GM23338 (cell line): Measurements from ENCODE around the gene SCFD2. TPM values are rescaled to one million over a fixed set of nuclear protein-coding genes. Genes with fewer than 3 reads are reported as not detected.

Source experiments
- ATAC-seq: fragments of 200-7000 bp; cut with Tn5 transposase; 3 replicates; pipeline ENCODE4 v1.9.1; 2020
- DNase-seq: peaks from one replicate; pipeline ENCODE4 v3.0.0-alpha.2; 2015; ENCODE audit warnings: low spot score
- H2AFZ ChIP-seq: fragments of 200-600 bp; sonication (generic); 2 replicates; pipeline ENCODE4 v1.8.0; 2016; ENCODE audit warnings: antibody characterized with exemption, mild to moderate bottlenecking, moderate library complexity
- H3F3A ChIP-seq: fragments of 200-600 bp; sonication (generic); replicated peaks from 2 replicates; pipeline ENCODE4 v1.8.0; 2017; ENCODE audit warnings: antibody characterized with exemption, mixed run types, low read depth
- H3K27ac ChIP-seq: fragments of 200-600 bp; sonication (generic); 2 replicates; pipeline ENCODE4 v1.6.1; 2016; ENCODE audit warnings: low read depth
- H3K27me3 ChIP-seq: fragments of 200-600 bp; sonication (generic); 2 replicates; pipeline ENCODE4 v1.8.0; 2016; ENCODE audit warnings: mild to moderate bottlenecking, mixed run types, moderate library complexity; ENCODE audit not compliant: insufficient read depth
- H3K36me3 ChIP-seq: fragments of 200-600 bp; sonication (generic); 2 replicates; pipeline ENCODE4 v1.8.0; 2016; ENCODE audit warnings: mild to moderate bottlenecking; ENCODE audit not compliant: insufficient read depth
- H3K4me1 ChIP-seq: fragments of 200-600 bp; sonication (generic); 2 replicates; pipeline ENCODE4 v1.8.0; 2016; ENCODE audit warnings: mild to moderate bottlenecking, moderate library complexity; ENCODE audit not compliant: insufficient read depth
- H3K4me2 ChIP-seq: fragments of 200-600 bp; sonication (generic); 2 replicates; pipeline ENCODE4 v1.7.1; 2017; ENCODE audit warnings: mixed run types
- H3K4me3 ChIP-seq: fragments of 200-600 bp; sonication (generic); 2 replicates; pipeline ENCODE4 v1.6.1; 2016; ENCODE audit warnings: mixed run types
- H3K79me2 ChIP-seq: fragments of 200-600 bp; sonication (generic); replicated peaks from 2 replicates; pipeline ENCODE4 v1.8.0; 2017; ENCODE audit warnings: mild to moderate bottlenecking; ENCODE audit not compliant: insufficient read depth
- H3K9me2 ChIP-seq: fragments of 200-600 bp; sonication (generic); 2 replicates; pipeline ENCODE4 v1.8.0; 2017; ENCODE audit not compliant: insufficient read depth
- H4K20me1 ChIP-seq: fragments of 200-600 bp; sonication (generic); replicated peaks from 2 replicates; pipeline ENCODE4 v1.8.0; 2017; ENCODE audit warnings: mild to moderate bottlenecking; ENCODE audit not compliant: insufficient read depth
- H3K27ac Mint-ChIP-seq: 2 replicates; pipeline ENCODE4 v1.8.0; 2020; ENCODE audit warnings: inconsistent platforms, mild to moderate bottlenecking, moderate library complexity, mixed read lengths
- H3K27me3 Mint-ChIP-seq: 3 replicates; pipeline ENCODE4 v1.8.0; 2022; ENCODE audit warnings: low read depth, mild to moderate bottlenecking, moderate library complexity, mixed read lengths, inconsistent platforms; ENCODE audit not compliant: insufficient read depth, poor library complexity
- H3K36me3 Mint-ChIP-seq: 3 replicates; pipeline ENCODE4 v1.8.0; 2021; ENCODE audit warnings: low read depth, mild to moderate bottlenecking, inconsistent platforms, moderate library complexity, mixed read lengths
- H3K4me1 Mint-ChIP-seq: 3 replicates; pipeline ENCODE4 v1.8.0; 2020; ENCODE audit warnings: mild to moderate bottlenecking, inconsistent platforms, mixed read lengths
- H3K4me3 Mint-ChIP-seq: 3 replicates; pipeline ENCODE4 v1.8.0; 2021; ENCODE audit warnings: moderate library complexity, mild to moderate bottlenecking, inconsistent platforms, mixed read lengths
- H3K9me3 Mint-ChIP-seq: 3 replicates; pipeline ENCODE4 v1.8.0; 2020; ENCODE audit warnings: moderate library complexity, mild to moderate bottlenecking, inconsistent platforms, mixed read lengths
- EZH2 ChIP-seq: fragments of 200-600 bp; sonication (generic); IDR thresholded peaks from one replicate; pipeline ENCODE4 v1.8.0; 2017; ENCODE audit warnings: antibody characterized with exemption, mild to moderate bottlenecking, low read depth; ENCODE audit not compliant: unreplicated experiment
- EZH2phosphoT487 ChIP-seq: fragments of 200-600 bp; sonication (generic); IDR thresholded peaks from one replicate; pipeline ENCODE4 v1.8.1; 2018; ENCODE audit warnings: antibody characterized with exemption; ENCODE audit not compliant: unreplicated experiment
- JUNB ChIP-seq: IDR thresholded peaks from one replicate; pipeline ENCODE4 v1.6.1; 2016; ENCODE audit warnings: antibody characterized with exemption; ENCODE audit not compliant: unreplicated experiment
- NANOG ChIP-seq: IDR thresholded peaks from 2 replicates; pipeline ENCODE4 v1.6.1; 2016; ENCODE audit warnings: antibody characterized with exemption, borderline replicate concordance
- POLR2AphosphoS5 ChIP-seq: IDR thresholded peaks from 2 replicates; pipeline ENCODE4 v1.6.1; 2016; ENCODE audit warnings: antibody characterized with exemption, low read depth
- STAT1 ChIP-seq: IDR thresholded peaks from one replicate; pipeline ENCODE4 v1.6.1; 2016; ENCODE audit warnings: antibody characterized with exemption; ENCODE audit not compliant: unreplicated experiment
- ZNF114 ChIP-seq: fragments of 250-450 bp; sonication (Bioruptor Pico); IDR thresholded peaks from 2 replicates; pipeline ENCODE4 v1.5.0; 2020; ENCODE audit warnings: mild to moderate bottlenecking, moderate library complexity
- polyA plus RNA-seq: library from polyadenylated mRNA; unstranded; fragments of >200 nt; fragmentation: Nextera tagmentation; extraction: Ambion mirVana; gene quantifications from 2 replicates; pipeline ENCODE4 v1.2.1, GENCODE V29; 2016
- total RNA-seq: library from RNA; depleted of rRNA; stranded (reverse); fragments of >200 nt; shearing (Covaris generic); gene quantifications from 2 replicates; pipeline ENCODE4 v1.2.3, GENCODE V29; 2014
- TF ChIP-seq, protein P1 (sequence below): IDR thresholded peaks from 2 replicates; pipeline ENCODE4 v1.6.1; 2016; ENCODE audit warnings: antibody characterized with exemption
- TF ChIP-seq, protein P2 (sequence below): fragments of 250-450 bp; sonication (Bioruptor Pico); IDR thresholded peaks from 2 replicates; pipeline ENCODE4 v1.5.0; 2020; ENCODE audit warnings: mild to moderate bottlenecking, moderate library complexity
- TF ChIP-seq, protein P3 (sequence below): IDR thresholded peaks from one replicate; pipeline ENCODE4 v1.6.1; 2018; ENCODE audit warnings: antibody characterized with exemption; ENCODE audit not compliant: unreplicated experiment

SCFD2 gene
- total and polyA plus RNA-seq, 2 experiments from 2014 or later = 5.7 to 17.5 TPM

DNA sequence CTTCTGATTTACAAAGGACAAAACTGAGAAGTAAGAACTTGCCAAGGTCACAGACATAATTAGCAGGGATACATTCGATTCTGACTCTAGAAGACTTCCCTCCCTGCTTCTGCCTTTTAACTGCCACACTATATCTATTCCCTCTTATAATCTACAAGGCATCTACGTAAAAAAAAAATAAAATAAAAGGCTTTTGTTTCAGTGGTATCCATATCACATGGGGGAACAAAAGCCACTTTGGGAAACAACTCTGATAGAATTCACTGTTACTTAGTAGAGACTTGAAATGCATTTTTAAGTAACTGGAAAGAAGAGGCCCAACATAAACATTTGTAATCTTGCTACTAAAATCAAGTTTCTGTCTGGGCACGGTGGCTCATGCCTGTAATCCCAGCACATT is 247.2 kb downstream of the SCFD2 start (continued):
- no peak for TF ChIP-seq STAT1
- TF ChIP-seq, protein P1, sequence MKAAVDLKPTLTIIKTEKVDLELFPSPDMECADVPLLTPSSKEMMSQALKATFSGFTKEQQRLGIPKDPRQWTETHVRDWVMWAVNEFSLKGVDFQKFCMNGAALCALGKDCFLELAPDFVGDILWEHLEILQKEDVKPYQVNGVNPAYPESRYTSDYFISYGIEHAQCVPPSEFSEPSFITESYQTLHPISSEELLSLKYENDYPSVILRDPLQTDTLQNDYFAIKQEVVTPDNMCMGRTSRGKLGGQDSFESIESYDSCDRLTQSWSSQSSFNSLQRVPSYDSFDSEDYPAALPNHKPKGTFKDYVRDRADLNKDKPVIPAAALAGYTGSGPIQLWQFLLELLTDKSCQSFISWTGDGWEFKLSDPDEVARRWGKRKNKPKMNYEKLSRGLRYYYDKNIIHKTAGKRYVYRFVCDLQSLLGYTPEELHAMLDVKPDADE = no peak

DNA sequence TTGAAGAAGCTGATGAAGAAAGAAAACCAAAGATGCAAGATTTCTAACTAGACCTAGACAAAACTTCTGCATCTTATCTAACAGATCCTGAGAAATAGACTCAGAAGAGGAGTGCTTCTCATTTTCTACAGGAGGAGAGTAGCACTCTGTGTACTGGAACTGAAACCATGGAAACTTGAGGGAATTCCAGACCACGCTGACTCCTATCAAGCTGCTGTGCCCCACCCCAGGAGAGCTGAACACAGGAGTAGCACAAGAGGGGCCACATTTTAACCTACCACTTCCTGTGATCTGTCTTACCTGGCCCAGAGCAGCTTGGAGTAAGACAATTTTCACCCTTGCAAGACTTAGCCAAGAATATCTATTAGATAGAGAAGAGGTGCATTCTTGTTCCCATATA is 248.9 kb downstream of the SCFD2 start:
- H4K20me1 ChIP-seq = no peaks in the 10 kb centered on the region
- ATAC-seq (no peak), DNase-seq (no peak)
- no peak overlapping the region for H2AFZ ChIP-seq
- Mint-ChIP-seq H3K4me1 (peaks cover 6% of the 10 kb centered on the region; the same call in 1 of the 3 replicates), H3K27me3 (no peaks in the 10 kb centered on the region), H3K4me3 (no peak overlapping the region), H3K36me3 (no peaks in the 10 kb centered on the region), H3K9me3 (no peaks in the 10 kb centered on the region), H3K27ac (no peak overlapping the region)
- no peaks in the 10 kb centered on the region for H3K27me3 ChIP-seq
- no peaks in the 10 kb centered on the region for H3F3A ChIP-seq
- no peak overlapping the region for H3K27ac ChIP-seq
- no peaks in the 10 kb centered on the region for H3K4me1 ChIP-seq
- 0 out of 2 replicates have a peak, but pooled peaks cover 4% of the 10 kb centered on the region for H3K9me2 ChIP-seq
- H3K4me2 ChIP-seq = no peak overlapping the region
- H3K36me3 ChIP-seq = no peaks in the 10 kb centered on the region
- H3K79me2 ChIP-seq = no peaks in the 10 kb centered on the region
- no peak overlapping the region for H3K4me3 ChIP-seq
- TF ChIP-seq EZH2 (no peak), NANOG (no peak), EZH2phosphoT487 (no peak), JUNB (no peak), POLR2AphosphoS5 (no peak), STAT1 (no peak), ZNF114 (CRISPR knock-in tag) (no peak)
- TF ChIP-seq, protein P1 = no peak
- TF ChIP-seq, protein P2, sequence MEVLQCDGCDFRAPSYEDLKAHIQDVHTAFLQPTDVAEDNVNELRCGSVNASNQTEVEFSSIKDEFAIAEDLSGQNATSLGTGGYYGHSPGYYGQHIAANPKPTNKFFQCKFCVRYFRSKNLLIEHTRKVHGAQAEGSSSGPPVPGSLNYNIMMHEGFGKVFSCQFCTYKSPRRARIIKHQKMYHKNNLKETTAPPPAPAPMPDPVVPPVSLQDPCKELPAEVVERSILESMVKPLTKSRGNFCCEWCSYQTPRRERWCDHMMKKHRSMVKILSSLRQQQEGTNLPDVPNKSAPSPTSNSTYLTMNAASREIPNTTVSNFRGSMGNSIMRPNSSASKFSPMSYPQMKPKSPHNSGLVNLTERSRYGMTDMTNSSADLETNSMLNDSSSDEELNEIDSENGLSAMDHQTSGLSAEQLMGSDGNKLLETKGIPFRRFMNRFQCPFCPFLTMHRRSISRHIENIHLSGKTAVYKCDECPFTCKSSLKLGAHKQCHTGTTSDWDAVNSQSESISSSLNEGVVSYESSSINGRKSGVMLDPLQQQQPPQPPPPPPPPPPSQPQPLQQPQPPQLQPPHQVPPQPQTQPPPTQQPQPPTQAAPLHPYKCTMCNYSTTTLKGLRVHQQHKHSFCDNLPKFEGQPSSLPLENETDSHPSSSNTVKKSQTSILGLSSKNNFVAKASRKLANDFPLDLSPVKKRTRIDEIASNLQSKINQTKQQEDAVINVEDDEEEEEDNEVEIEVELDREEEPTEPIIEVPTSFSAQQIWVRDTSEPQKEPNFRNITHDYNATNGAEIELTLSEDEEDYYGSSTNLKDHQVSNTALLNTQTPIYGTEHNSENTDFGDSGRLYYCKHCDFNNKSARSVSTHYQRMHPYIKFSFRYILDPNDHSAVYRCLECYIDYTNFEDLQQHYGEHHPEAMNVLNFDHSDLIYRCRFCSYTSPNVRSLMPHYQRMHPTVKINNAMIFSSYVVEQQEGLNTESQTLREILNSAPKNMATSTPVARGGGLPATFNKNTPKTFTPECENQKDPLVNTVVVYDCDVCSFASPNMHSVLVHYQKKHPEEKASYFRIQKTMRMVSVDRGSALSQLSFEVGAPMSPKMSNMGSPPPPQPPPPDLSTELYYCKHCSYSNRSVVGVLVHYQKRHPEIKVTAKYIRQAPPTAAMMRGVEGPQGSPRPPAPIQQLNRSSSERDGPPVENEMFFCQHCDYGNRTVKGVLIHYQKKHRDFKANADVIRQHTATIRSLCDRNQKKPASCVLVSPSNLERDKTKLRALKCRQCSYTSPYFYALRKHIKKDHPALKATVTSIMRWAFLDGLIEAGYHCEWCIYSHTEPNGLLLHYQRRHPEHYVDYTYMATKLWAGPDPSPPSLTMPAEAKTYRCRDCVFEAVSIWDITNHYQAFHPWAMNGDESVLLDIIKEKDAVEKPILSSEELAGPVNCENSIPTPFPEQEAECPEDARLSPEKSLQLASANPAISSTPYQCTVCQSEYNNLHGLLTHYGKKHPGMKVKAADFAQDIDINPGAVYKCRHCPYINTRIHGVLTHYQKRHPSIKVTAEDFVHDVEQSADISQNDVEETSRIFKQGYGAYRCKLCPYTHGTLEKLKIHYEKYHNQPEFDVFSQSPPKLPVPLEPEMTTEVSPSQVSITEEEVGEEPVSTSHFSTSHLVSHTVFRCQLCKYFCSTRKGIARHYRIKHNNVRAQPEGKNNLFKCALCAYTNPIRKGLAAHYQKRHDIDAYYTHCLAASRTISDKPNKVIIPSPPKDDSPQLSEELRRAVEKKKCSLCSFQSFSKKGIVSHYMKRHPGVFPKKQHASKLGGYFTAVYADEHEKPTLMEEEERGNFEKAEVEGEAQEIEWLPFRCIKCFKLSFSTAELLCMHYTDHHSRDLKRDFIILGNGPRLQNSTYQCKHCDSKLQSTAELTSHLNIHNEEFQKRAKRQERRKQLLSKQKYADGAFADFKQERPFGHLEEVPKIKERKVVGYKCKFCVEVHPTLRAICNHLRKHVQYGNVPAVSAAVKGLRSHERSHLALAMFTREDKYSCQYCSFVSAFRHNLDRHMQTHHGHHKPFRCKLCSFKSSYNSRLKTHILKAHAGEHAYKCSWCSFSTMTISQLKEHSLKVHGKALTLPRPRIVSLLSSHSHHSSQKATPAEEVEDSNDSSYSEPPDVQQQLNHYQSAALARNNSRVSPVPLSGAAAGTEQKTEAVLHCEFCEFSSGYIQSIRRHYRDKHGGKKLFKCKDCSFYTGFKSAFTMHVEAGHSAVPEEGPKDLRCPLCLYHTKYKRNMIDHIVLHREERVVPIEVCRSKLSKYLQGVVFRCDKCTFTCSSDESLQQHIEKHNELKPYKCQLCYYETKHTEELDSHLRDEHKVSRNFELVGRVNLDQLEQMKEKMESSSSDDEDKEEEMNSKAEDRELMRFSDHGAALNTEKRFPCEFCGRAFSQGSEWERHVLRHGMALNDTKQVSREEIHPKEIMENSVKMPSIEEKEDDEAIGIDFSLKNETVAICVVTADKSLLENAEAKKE (CRISPR knock-in tag) = no peak
- TF ChIP-seq, protein P3, sequence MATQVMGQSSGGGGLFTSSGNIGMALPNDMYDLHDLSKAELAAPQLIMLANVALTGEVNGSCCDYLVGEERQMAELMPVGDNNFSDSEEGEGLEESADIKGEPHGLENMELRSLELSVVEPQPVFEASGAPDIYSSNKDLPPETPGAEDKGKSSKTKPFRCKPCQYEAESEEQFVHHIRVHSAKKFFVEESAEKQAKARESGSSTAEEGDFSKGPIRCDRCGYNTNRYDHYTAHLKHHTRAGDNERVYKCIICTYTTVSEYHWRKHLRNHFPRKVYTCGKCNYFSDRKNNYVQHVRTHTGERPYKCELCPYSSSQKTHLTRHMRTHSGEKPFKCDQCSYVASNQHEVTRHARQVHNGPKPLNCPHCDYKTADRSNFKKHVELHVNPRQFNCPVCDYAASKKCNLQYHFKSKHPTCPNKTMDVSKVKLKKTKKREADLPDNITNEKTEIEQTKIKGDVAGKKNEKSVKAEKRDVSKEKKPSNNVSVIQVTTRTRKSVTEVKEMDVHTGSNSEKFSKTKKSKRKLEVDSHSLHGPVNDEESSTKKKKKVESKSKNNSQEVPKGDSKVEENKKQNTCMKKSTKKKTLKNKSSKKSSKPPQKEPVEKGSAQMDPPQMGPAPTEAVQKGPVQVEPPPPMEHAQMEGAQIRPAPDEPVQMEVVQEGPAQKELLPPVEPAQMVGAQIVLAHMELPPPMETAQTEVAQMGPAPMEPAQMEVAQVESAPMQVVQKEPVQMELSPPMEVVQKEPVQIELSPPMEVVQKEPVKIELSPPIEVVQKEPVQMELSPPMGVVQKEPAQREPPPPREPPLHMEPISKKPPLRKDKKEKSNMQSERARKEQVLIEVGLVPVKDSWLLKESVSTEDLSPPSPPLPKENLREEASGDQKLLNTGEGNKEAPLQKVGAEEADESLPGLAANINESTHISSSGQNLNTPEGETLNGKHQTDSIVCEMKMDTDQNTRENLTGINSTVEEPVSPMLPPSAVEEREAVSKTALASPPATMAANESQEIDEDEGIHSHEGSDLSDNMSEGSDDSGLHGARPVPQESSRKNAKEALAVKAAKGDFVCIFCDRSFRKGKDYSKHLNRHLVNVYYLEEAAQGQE = no peak
